Ascending aorta (tissue), 2 donors: Measurements from ENCODE around the gene ABT1. TPM values are rescaled to one million over a fixed set of nuclear protein-coding genes. Genes with fewer than 3 reads are reported as not detected.

ENCODE experiments used
- DNase-seq, 2 donors: peaks; one replicate each; pipeline ENCODE4 v3.0.0-alpha.2; 2019; ENCODE audit warnings: low spot score in 2 of 2
- H3K27ac ChIP-seq, 2 donors: fragments of 200-600 bp; sonication (generic); one replicate each; pipeline ENCODE4 v1.5.1; 2016 to 2017; ENCODE audit warnings: mild to moderate bottlenecking in 1 of 2
- H3K27me3 ChIP-seq: fragments of 200-600 bp; sonication (generic); one replicate; pipeline ENCODE4 v1.5.1; 2017
- H3K36me3 ChIP-seq, 2 donors: fragments of 200-600 bp; sonication (generic); one replicate each; pipeline ENCODE4 v1.5.1; 2016
- H3K4me1 ChIP-seq, 2 donors: fragments of 200-600 bp; sonication (generic); one replicate each; pipeline ENCODE4 v1.5.1; 2016 to 2017; ENCODE audit warnings: mild to moderate bottlenecking in 1 of 2
- H3K4me3 ChIP-seq, 2 donors: fragments of 200-600 bp; sonication (generic); one replicate each; pipeline ENCODE4 v1.5.1; 2016 to 2017; ENCODE audit warnings: mild to moderate bottlenecking in 1 of 2
- H3K9me3 ChIP-seq, 2 donors: fragments of 200-600 bp; sonication (generic); one replicate each; pipeline ENCODE4 v1.5.1; 2016
- intact Hi-C: fragments of 100-400 bp; cut with DNase I; formaldehyde crosslinking; loops from one replicate; pipeline ENCODE4 v1.15.1; 2023
- total RNA-seq: library from RNA; depleted of rRNA; stranded (reverse); fragments of >200 nt; gene quantifications from one replicate; pipeline ENCODE4 v1.1.0, GENCODE V29; 2016
- TF ChIP-seq, protein P1 (sequence below), 3 experiments: fragments of 200-600 bp in 2 of 3; fragments of 450-650 bp in 1 of 3; sonication (generic) in 2 of 3; IDR thresholded peaks; one replicate each; pipeline ENCODE4 v1.5.1; 2016 to 2019; ENCODE audit warnings: antibody characterized with exemption in 3 of 3, mild to moderate bottlenecking in 1 of 3, moderate library complexity in 1 of 3

The ABT1 gene
- total RNA-seq, 1 donor from 2014 or later: 20.1 TPM

GRCh38 chr6:26599591-26599990, 2.8 kb downstream of the ABT1 start:
- no peak for DNase-seq
- Histone ChIP-seq H3K4me1 (peaks cover 4 to 6% of the 10 kb centered on the region in 2 donors), H3K9me3 (no peaks in the 10 kb centered on the region), H3K36me3 (peaks cover 20 to 21% of the 10 kb centered on the region in 2 donors), H3K27ac (no peak overlapping the region), H3K27me3 (no peaks in the 10 kb centered on the region), H3K4me3 (no peak overlapping the region)
- intact Hi-C loops: loop anchor here (5.0 to 10.0 kb wide), 6 partner anchors 427 to 1265 kb away; partner anchors contain the start of gene ZNF184
- TF ChIP-seq, protein P1, sequence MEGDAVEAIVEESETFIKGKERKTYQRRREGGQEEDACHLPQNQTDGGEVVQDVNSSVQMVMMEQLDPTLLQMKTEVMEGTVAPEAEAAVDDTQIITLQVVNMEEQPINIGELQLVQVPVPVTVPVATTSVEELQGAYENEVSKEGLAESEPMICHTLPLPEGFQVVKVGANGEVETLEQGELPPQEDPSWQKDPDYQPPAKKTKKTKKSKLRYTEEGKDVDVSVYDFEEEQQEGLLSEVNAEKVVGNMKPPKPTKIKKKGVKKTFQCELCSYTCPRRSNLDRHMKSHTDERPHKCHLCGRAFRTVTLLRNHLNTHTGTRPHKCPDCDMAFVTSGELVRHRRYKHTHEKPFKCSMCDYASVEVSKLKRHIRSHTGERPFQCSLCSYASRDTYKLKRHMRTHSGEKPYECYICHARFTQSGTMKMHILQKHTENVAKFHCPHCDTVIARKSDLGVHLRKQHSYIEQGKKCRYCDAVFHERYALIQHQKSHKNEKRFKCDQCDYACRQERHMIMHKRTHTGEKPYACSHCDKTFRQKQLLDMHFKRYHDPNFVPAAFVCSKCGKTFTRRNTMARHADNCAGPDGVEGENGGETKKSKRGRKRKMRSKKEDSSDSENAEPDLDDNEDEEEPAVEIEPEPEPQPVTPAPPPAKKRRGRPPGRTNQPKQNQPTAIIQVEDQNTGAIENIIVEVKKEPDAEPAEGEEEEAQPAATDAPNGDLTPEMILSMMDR (IDR thresholded peaks at IDR 0.05): no peak

- H3K27me3 ChIP-seq: no peaks in the 10 kb centered on the region
- intact Hi-C loops: no loop called here
- peaks cover 4 to 6% of the 10 kb centered on the region in 2 donors for H3K4me1 ChIP-seq
- H3K4me3 ChIP-seq: no peak overlapping the region
- peaks cover 20 to 21% of the 10 kb centered on the region in 2 donors for H3K36me3 ChIP-seq
- no peak for DNase-seq
- TF ChIP-seq, protein P1 (IDR thresholded peaks at IDR 0.05): no peak
- H3K27ac ChIP-seq: no peak overlapping the region
- no peaks in the 10 kb centered on the region for H3K9me3 ChIP-seq
Observed at GRCh38 chr6:26600759-26601158, 4.0 kb downstream of the ABT1 start.

DNA sequence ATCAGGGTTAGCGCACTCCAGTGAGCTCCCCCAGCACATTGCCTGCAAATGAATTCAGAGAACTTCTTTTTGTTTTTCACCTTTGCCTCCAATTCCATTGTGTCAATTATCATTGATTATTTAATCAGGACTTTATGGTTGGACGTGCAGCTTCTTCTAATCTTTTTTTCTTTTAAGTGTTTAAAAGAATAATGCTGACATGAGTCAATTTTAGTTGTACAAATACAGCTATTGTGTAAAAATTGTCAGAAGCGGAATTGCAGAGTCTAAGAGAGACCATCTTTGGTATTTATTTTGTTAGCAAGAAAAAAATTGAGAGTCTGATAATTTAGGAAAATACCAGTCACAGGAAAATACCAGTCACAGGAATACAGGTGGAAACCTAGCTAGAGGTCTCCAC, 5.5 kb downstream of the ABT1 start:
- intact Hi-C loops: no loop called here
- Histone ChIP-seq H3K27ac (no peak overlapping the region), H3K4me3 (no peak overlapping the region), H3K4me1 (peaks cover 4 to 6% of the 10 kb centered on the region in 2 donors), H3K36me3 (peaks cover 20 to 21% of the 10 kb centered on the region in 2 donors), H3K27me3 (no peaks in the 10 kb centered on the region), H3K9me3 (no peaks in the 10 kb centered on the region)
- TF ChIP-seq, protein P1 (IDR thresholded peaks at IDR 0.05): no peak
- DNase-seq: no peak

- no peak overlapping the region for H3K4me3 ChIP-seq
- H3K27ac ChIP-seq: no peak overlapping the region
Observed at GRCh38 chr6:26604026-26604425, 7.3 kb downstream of the ABT1 start.

DNA sequence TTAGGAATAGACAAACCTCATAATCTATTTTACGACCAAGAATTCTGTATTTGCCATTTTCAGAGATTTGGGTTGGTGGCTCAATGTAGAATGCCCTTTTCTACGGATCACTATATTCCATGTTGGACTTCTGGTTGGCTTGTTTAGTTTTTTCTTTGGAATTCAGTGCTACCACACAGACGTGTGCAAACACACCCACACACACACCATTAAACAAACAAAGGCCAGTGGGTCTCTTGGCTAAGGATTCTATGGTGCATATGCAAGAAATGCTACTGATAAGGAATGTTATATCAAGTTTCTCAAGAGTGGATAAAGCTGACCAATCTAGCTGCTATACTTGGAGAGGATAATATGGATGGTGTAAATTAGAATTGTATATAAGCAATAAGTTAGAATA, 8.0 kb downstream of the ABT1 start:
- Histone ChIP-seq H3K4me3 (no peak overlapping the region), H3K9me3 (no peaks in the 10 kb centered on the region), H3K4me1 (no peaks in the 10 kb centered on the region), H3K27ac (no peak overlapping the region), H3K27me3 (no peaks in the 10 kb centered on the region), H3K36me3 (peaks cover 1 to 2% of the 10 kb centered on the region in 2 donors)
- no peak for DNase-seq
- intact Hi-C loops: no loop called here
- TF ChIP-seq, protein P1 (IDR thresholded peaks at IDR 0.05): no peak

More at GRCh38 chr6:26604026-26604425, 7.3 kb downstream of the ABT1 start:
- TF ChIP-seq, protein P1 (IDR thresholded peaks at IDR 0.05): no peak
- H3K27me3 ChIP-seq: no peaks in the 10 kb centered on the region
- no peaks in the 10 kb centered on the region for H3K4me1 ChIP-seq
- H3K9me3 ChIP-seq: no peaks in the 10 kb centered on the region
- intact Hi-C loops: no loop called here
- H3K36me3 ChIP-seq: peaks cover 9 to 10% of the 10 kb centered on the region in 2 donors
- no peak for DNase-seq
